ENCODE measurements around the gene UBL4B.
"Not testable (repeated sequence)": the region's sequence is repeated elsewhere in the genome, so short reads cannot be mapped to it uniquely, and the experiment has no call there.

Gene UBL4B, protein sequence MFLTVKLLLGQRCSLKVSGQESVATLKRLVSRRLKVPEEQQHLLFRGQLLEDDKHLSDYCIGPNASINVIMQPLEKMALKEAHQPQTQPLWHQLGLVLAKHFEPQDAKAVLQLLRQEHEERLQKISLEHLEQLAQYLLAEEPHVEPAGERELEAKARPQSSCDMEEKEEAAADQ

DNA sequence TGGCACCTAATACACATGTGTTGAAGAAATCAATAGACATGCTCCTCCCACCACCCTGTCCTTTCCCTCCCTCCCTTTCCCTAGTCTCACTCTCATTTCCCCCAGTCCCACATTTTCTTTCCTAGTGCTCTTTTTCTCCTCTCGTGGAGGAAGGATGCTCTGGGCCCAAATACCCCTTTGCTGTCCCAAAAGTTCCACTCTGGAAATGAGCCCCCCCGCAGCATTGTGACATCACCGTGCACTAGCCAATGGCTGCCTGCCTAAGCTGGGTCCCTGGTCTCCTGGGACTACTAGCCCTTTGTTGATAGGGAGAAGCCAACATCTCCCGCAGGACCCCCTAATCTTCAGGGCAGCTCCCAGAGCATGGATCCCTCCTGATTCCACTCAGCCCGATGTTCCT lies at the start of gene UBL4B:
Gene UBL4B (plus strand): TSS at position 301 of the 400 bp plus-strand sequence. CDS start 92 bp downstream, at position 393.
- DNase-seq (ENCODE audit: low spot score in 2 of 2) (no peak), ATAC-seq (no peak)
- H3K9me3 Mint-ChIP-seq, result no peaks in the 10 kb centered on the region
- H3K27ac Mint-ChIP-seq, result peak within 1 kb of the TSS; percentile 56
- H3K36me3 Mint-ChIP-seq, result no peaks in the 10 kb centered on the region
- no peak within 1 kb of the TSS for H3K4me3 Mint-ChIP-seq
- no peaks in the 10 kb centered on the region for H3K4me1 Mint-ChIP-seq

DNA sequence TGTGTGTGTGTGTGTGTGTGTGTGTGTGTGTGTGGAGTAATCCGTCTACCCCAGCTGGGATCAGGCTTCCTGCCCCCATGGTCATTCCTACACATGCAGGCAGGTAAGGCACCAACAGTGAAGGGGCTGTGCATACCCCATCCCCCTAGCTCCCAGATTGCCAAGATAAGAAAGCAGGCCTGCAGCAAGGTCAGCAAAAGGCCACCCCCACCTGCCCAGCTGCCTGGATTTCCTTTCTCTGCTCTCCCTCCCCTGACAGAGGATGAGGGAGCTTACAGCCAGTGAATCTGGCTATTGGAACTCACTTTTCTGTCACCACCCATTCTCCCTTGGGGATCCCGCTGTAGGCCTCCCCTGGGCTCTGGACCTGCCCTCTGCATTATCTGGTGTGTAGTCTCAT lies 49.6 kb upstream of the UBL4B start:
- Mint-ChIP-seq H3K9me3 (no peaks in the 10 kb centered on the region), H3K27ac (no peak overlapping the region), H3K4me1 (peaks cover 7% of the 10 kb centered on the region), H3K36me3 (peaks cover 8% of the 10 kb centered on the region), H3K4me3 (no peak overlapping the region)
- no peak for ATAC-seq
- DNase-seq (ENCODE audit: low spot score in 2 of 2), result no peak

DNA sequence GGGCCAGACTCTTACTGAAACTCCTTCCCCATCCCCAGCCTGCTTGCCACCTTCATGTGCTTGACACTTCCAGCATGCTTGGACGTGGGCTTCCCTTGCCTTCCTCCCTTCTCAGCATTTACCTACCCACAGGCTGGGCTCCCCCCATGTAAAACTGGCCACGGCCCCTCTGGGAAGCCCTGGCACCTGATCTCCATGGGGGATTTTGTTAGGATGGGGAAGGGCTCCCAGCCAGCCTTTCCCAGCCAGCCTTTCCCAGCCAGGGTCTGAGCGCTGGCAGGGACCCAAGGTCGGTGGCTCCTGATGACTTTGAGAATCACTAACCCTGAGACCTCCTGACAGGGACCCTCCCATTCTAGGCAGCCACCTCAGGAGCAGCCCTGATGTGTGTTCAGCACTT lies 48.5 kb upstream of the UBL4B start:
- no peak for DNase-seq (ENCODE audit: low spot score in 2 of 2)
- no peak for ATAC-seq
- no peak overlapping the region for H3K27ac Mint-ChIP-seq
- peaks cover 6% of the 10 kb centered on the region for H3K36me3 Mint-ChIP-seq
- H3K4me1 Mint-ChIP-seq, result peaks cover 14% of the 10 kb centered on the region
- H3K9me3 Mint-ChIP-seq, result no peaks in the 10 kb centered on the region
- H3K4me3 Mint-ChIP-seq, result no peak overlapping the region

DNA sequence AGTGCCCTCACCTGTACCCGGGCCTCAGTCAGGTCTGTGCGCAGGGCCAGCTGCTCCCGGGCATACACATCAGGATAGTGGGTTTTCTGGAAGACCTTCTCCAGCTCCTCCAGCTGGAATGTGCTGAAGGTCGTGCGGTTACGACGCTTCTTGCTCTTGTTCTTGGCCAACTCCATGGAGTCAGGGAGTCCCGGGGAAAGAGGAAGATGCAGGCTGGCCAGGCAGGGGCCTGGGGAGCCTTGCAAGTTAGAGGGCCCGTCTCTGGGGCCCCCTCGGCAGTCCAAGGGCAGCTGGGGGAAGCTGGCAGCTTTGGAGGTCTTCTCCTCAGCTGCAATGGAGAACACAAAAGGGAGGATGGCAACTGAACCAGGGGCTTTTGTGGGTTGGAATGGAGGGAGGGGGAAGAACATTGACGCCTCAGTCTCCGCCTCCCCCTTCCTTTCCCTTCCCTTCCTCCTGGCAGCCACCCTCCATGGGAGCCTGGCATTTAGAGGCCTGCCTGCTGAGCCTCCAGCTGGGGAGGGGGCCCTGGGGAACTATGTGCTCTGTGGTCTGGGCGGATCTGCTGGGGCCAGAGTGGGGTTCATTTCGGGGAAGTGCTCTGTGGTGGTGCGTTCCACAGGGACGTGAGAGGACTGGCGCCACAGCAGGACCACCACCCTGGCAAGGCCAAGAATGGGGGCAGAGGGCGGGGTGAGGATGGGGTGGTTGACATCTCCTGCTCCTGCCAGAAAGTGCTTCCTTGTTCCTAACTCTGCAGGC lies 47.5 kb upstream of the UBL4B start:
- no peak overlapping the region for H3K4me3 Mint-ChIP-seq
- ATAC-seq (no peak), DNase-seq (ENCODE audit: low spot score in 2 of 2) (no peak)
- no peaks in the 10 kb centered on the region for H3K9me3 Mint-ChIP-seq
- no peak overlapping the region for H3K27ac Mint-ChIP-seq
- H3K36me3 Mint-ChIP-seq, result peaks cover 5% of the 10 kb centered on the region
- H3K4me1 Mint-ChIP-seq, result peaks cover 16% of the 10 kb centered on the region

DNA sequence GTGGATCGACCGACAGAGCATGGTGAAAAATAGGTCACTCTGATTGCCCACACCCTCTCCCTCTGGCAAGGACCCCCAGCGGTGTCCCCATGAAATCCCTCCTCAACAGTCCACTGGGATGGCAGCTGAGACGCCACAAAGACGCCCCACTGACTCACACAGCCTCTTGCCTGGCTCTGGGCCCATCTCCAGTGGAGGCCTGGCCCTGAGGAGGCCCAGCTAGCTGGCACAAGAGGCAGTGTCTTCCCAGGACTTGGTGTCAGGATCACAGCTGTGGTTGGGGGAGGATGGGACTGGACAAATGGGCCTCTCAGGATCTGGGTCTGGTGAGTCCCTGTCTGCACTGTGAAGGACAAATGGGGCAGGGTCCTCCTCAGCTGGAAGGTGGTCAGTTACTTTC lies 46.4 kb upstream of the UBL4B start:
- no peak overlapping the region for H3K4me3 Mint-ChIP-seq
- DNase-seq (ENCODE audit: low spot score in 2 of 2), result no peak
- H3K4me1 Mint-ChIP-seq, result peaks cover 15% of the 10 kb centered on the region
- no peak for ATAC-seq
- no peaks in the 10 kb centered on the region for H3K9me3 Mint-ChIP-seq
- no peaks in the 10 kb centered on the region for H3K36me3 Mint-ChIP-seq
- H3K27ac Mint-ChIP-seq, result no peak overlapping the region

DNA sequence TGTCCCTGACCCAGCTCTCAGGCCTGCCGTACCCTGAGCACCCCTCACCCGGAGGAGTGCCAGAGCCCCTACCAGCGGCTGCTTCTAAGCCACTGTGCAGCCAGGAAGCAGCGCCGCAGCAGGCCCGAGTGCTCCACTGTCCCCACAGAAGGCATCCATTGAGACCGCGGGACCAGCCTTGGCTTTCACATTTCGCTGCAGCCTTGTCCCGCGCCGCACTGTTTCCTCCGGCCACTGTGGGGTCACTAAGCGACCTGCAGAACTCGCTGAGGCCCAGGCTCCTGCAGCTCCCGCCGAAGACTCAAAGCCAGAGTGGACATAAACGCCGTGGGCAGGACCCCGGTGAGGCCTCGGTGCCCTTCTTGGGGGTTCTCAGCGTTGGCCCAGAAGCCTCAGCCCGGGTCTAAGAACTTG lies 44.8 kb upstream of the UBL4B start:
- DNase-seq (ENCODE audit: low spot score in 2 of 2) (no peak), ATAC-seq (no peak)
- Mint-ChIP-seq H3K4me1 (peaks cover 15% of the 10 kb centered on the region), H3K27ac (no peak overlapping the region), H3K4me3 (peak overlapping the region; percentile 65), H3K36me3 (no peaks in the 10 kb centered on the region), H3K9me3 (no peaks in the 10 kb centered on the region)

DNA sequence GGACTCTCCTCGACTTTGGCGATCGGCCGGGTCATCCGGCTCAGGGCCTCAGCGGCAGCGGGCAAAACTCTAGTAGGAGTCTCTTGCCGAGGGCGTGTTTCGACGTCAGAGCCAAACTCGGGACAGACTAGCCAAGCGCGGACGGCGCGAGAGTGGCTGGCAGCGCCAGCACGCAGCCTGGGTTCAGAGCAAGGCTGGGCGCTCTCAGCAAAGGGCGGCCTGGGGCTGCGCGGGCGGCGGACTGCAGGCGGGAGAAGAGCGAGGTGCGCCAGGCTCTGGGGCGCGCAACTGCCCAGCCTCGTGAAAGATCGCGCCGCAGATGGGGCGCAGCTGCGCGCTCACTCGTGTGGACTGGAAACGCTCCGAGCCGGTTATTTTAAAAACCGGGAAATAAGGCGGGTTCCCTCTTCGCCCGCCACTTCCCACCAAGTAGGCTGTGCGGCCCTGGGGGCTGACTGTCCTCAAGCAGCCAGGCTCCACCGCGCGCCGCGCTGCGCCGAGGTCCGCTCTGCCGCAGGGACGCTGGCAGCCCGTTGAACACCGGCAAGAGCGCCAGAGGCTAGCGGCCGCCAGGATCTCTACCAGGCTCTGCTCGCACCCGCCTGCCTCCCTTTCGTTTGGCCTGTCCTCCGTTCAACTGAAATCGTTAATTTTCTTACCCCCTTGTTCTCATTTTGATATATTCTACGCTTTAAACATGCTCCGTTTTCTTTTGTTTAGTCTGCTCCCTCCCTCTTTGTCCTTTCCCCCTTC lies 44.2 kb upstream of the UBL4B start:
- Mint-ChIP-seq H3K36me3 (no peaks in the 10 kb centered on the region), H3K9me3 (no peaks in the 10 kb centered on the region), H3K4me1 (peaks cover 15% of the 10 kb centered on the region), H3K27ac (no peak overlapping the region), H3K4me3 (peak overlapping the region; percentile 65)
- no peak for ATAC-seq
- DNase-seq (ENCODE audit: low spot score in 2 of 2), result no peak

DNA sequence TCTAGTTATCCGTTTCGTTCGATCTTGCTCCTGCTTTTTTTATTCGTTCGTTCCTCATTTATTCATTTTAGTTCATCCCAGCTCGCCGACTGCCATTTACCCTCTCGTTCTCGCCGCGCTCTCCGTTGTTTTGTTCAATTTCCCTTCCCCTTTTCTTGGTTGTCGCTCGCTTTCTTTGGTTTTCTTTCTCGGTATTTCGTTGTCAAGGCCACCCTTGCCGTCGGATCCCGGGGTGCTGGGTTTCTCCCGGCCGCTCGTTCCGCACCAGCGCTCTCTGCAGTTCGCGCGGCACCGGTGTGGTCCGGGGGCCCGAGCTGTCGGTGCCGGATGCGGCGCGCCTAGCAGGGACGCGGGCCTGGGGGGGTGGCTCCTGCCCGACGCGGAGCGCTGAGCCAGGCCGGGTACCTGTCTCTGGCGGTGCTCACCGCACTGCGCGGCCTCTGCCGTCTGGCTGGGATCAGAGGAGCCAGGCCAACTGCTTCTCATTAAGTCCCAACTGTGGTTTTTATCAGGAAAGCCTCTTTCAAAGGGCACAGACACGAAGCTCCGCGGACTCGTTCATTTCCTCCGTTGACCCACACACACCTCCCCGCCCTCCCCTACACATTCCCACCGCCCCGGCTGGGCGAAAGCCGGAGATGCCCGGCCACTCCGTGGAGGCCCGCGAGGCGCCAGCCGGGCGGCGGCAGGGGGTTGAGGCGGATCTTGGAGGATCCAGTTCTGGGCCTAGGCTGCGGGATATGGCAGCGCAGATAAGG lies 43.4 kb upstream of the UBL4B start:
- Mint-ChIP-seq H3K36me3 (no peaks in the 10 kb centered on the region), H3K4me3 (peak overlapping the region; percentile 65), H3K4me1 (peaks cover 15% of the 10 kb centered on the region), H3K27ac (no peak overlapping the region), H3K9me3 (no peaks in the 10 kb centered on the region)
- DNase-seq (ENCODE audit: low spot score in 2 of 2), result no peak
- ATAC-seq, result peak; percentile 33

DNA sequence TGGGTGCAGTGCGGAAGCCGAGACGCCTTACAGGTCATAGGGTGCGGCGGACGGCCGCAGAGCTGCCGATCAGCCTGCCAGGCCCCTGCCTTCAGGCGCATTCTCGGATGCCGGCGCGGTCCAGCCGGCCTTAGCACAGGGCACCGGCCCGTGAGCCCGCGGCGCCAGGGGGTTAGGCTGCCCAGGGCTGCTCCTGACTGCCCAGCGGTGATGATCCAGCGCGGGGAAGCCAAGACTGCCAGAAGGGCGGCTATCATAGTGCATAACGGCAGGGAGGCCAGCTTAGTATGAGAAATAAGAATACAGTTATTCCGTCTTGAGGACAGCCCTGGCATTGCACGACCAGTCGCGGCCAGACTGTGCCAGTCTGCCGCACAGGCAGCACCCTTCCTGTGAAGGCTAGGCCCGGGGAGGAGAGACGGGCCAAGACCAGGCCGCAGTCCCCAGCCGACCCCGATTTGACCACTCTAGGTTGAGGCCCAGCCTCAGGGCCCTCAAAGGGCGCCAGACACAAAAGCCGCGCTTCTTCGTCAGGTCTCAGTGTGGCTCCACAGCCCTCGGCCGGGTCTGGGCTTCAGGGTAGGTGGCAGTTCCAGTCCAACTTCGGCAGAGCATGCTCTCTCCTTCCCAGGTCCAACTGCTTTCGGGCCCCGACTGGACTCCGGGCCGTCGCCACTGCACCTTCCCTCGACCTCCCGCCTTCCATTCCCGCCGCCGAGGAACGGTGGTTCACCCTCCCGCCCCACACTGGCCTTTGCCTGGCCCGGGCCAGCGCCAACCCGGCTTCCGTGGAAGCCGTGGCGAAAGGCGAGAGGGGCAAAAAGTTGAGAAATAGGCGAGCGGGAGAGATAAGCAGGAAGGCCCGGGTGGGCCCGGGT lies 42.6 kb upstream of the UBL4B start:
- Mint-ChIP-seq H3K4me1 (peaks cover 15% of the 10 kb centered on the region), H3K9me3 (no peaks in the 10 kb centered on the region), H3K4me3 (peak overlapping the region; percentile 65), H3K27ac (no peak overlapping the region), H3K36me3 (no peaks in the 10 kb centered on the region)
- ATAC-seq (peak; percentile 24), DNase-seq (ENCODE audit: low spot score in 2 of 2) (no peak)

DNA sequence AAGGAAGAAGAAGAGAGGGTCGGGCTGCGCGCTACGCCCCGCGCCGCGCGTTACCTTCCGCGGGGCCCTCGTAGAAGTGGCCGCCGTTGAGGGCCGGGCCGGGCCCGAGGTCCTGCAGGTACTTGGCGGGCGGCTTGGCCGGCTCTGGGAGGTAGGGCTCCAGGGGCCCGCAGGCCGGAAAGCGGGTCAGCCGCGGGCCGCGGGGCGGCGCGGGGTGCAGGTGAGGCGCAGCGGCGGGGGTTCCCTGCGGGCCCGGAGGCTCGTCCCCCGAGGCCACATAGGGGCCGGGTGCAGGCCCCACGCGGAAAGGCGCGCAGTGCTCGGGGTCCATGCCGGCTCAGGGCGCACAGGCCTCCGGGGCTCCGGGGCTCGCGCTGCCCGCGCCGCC lies 42.0 kb upstream of the UBL4B start:
- H3K4me1 Mint-ChIP-seq, result peaks cover 15% of the 10 kb centered on the region
- H3K27ac Mint-ChIP-seq, result no peak overlapping the region
- H3K36me3 Mint-ChIP-seq, result no peaks in the 10 kb centered on the region
- no peaks in the 10 kb centered on the region for H3K9me3 Mint-ChIP-seq
- DNase-seq (ENCODE audit: low spot score in 2 of 2) (no peak), ATAC-seq (no peak)
- H3K4me3 Mint-ChIP-seq, result peak overlapping the region; percentile 65

DNA sequence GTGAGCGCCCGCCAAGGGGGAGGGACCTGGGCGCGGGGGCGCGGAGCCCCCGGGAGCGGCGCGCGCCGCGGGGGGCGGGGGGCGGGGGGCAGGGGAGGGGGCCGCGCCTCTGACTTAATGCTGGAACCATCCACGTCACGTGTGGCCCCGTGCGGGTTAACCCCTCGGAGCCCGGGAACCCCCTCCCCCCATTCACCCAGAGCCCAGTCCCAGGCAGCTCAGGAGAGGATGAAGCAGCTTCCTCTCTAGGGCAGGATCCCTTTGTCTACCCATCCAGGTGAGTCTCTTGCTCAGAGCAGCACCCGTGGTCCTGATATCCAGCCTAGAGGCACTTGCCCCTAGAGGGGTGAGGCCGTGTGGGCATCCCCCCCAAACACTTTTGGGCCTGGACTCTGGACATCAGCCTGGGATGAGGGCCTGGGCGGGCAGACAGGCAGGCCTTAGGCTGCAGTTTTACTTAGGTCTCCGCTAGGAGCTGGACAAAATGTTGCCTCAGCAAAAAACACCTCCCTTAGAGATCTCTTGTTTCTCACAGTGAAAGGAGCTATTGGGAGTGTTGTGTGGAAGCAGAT lies 41.5 kb upstream of the UBL4B start, which contains the start of gene ALX3:
Gene ALX3 (minus strand): TSS at position 2 of the 572 bp plus-strand sequence. CDS start 60 bp downstream, outside the sequence.
- H3K9me3 Mint-ChIP-seq, result no peaks in the 10 kb centered on the region
- H3K27ac Mint-ChIP-seq, result no peak within 1 kb of the TSS
- H3K36me3 Mint-ChIP-seq, result no peaks in the 10 kb centered on the region
- DNase-seq (ENCODE audit: low spot score in 2 of 2) (no peak), ATAC-seq (no peak)
- peak within 1 kb of the TSS; percentile 65 for H3K4me3 Mint-ChIP-seq
- peaks cover 15% of the 10 kb centered on the region for H3K4me1 Mint-ChIP-seq

DNA sequence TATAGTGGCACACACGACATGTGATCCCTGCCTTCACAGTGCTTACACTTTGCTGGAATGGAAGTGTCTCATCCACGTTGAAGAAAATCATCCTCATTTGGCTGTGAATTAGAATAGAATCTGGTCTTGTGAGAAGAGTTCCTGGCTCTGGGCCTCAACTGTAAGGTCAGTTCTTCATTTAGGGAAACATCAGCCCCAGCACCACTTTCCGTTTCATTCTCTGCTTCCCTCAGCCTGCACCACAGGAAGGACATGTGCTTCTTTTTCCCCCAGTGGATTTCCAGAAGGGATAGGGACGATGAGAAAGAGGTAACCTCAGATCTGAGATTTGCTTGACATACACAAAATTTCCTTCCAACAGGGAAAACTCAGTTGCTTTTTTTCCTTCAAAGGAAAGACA lies 38.1 kb upstream of the UBL4B start:
- no peaks in the 10 kb centered on the region for H3K9me3 Mint-ChIP-seq
- ATAC-seq (no peak), DNase-seq (ENCODE audit: low spot score in 2 of 2) (no peak)
- no peak overlapping the region for H3K27ac Mint-ChIP-seq
- H3K4me1 Mint-ChIP-seq, result peaks cover 6% of the 10 kb centered on the region
- H3K36me3 Mint-ChIP-seq, result no peaks in the 10 kb centered on the region
- no peak overlapping the region for H3K4me3 Mint-ChIP-seq

DNA sequence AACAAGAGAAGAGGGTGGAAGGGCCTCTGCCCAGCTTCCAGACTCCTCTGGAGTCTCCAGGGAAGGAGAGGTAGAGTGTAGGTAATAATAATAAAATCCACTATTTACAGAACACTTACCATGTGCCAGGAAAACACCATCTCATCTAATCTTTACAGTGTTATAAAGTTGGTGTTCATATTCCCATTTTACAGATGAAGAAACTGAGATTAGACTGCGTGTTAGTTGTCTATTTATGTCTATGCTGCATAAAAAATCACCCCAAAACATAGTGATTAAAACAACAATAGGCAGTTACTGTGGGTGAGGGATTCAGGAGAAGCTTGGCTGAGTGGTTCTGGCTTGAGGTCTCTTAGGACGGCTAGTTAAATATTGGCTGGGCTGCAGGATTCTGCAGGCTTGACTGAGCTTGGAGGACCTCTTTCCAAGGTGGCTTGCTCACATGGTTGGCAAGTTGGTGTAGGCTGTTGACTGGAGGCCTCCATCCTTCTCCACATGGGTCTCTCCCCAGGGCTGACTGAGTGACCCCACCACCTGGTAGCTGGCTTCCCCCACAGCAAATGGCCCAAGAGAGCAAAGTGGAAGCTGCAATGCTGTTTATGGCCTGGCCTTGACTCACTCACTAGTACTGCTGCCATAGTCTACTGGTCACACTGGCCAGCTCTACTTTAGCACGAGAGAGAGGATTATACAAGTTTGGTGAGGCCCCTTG lies 35.3 kb upstream of the UBL4B start:
- H3K4me3 Mint-ChIP-seq, result no peak overlapping the region
- no peaks in the 10 kb centered on the region for H3K4me1 Mint-ChIP-seq
- ATAC-seq (no peak), DNase-seq (ENCODE audit: low spot score in 2 of 2) (no peak)
- H3K36me3 Mint-ChIP-seq, result no peaks in the 10 kb centered on the region
- H3K27ac Mint-ChIP-seq, result no peak overlapping the region
- no peaks in the 10 kb centered on the region for H3K9me3 Mint-ChIP-seq

DNA sequence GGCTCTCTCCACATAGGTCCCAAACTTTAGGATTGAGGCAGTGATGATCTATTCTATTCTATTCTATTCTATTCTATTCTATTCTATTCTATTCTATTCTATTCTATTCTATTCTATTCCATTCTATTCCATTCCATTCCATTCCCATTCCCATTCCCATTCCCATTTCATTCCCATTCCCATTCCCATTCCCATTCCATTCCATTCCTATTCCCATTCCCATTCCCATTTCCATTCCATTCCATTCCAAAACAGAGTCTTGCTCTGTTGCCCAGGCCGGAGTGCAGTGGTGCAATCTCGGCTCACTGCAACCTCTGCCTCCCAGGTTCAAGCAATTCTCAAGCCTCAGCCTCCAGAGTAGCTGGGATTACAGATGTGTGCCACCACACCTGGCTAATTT lies 32.2 kb upstream of the UBL4B start:
- H3K36me3 Mint-ChIP-seq; H3K4me3 Mint-ChIP-seq; DNase-seq (ENCODE audit: low spot score in 2 of 2); H3K27ac Mint-ChIP-seq; ATAC-seq; H3K9me3 Mint-ChIP-seq: not testable (repeated sequence)
- peaks cover 13% of the 10 kb centered on the region for H3K4me1 Mint-ChIP-seq

Measured in stimulated activated effector memory CD8-positive, alpha-beta T cell treated with anti-CD3 and anti-CD28 coated beads, Interleukin-12 subunit alpha, Interleukin-12 subunit beta, amount 100 ng/mL, for 72 hours (primary cell).